ENCODE measurements around the gene PACRG.

The PACRG gene

GRCh38 chr6:163214259-163214658, 486.5 kb downstream of the PACRG start:
- Histone ChIP-seq H3K27me3 (ENCODE audit: low read length) (no peaks in the 10 kb centered on the region), H3K9ac (ENCODE audit: low read length) (no peak overlapping the region), H3K9me2 (replicated peaks; ENCODE audit: insufficient read depth, low read length) (no peaks in the 10 kb centered on the region), H3K36me3 (ENCODE audit: low read length) (no peaks in the 10 kb centered on the region), H3K4me2 (ENCODE audit: low read depth, low read length, poor library complexity, severe bottlenecking) (no peak overlapping the region), H3K27ac (ENCODE audit: low read depth, low read length) (no peak overlapping the region), H3K9me3 (ENCODE audit: insufficient read depth, low read length) (no peaks in the 10 kb centered on the region), H3K4me3 (ENCODE audit: insufficient read depth, low read length, poor library complexity, severe bottlenecking) (no peak overlapping the region), H2AFZ (ENCODE audit: low read depth, low read length, severe bottlenecking) (no peak overlapping the region), H3K79me2 (ENCODE audit: insufficient read depth, low read length) (no peaks in the 10 kb centered on the region), H4K20me1 (ENCODE audit: low read depth, low read length) (no peaks in the 10 kb centered on the region), H3F3A (ENCODE audit: insufficient read depth) (no peaks in the 10 kb centered on the region)
- TF ChIP-seq CTCF (IDR thresholded peaks at IDR 0.05; ENCODE audit: insufficient read depth, low read length, poor library complexity, severe bottlenecking) (no peak), EZH2phosphoT487 (conservative IDR thresholded peaks at IDR 0.05; ENCODE audit: low read length) (no peak)

- TF ChIP-seq CTCF (IDR thresholded peaks at IDR 0.05; ENCODE audit: insufficient read depth, low read length, poor library complexity, severe bottlenecking) (no peak), EZH2phosphoT487 (conservative IDR thresholded peaks at IDR 0.05; ENCODE audit: low read length) (no peak)
These were observed 490.7 kb downstream of the PACRG start for GRCh38 chr6:163218361-163218894.

GRCh38 chr6:163226181-163226835, 498.5 kb downstream of the PACRG start:
- Histone ChIP-seq H3K4me2 (ENCODE audit: low read depth, low read length, poor library complexity, severe bottlenecking) (no peak overlapping the region), H3K9ac (ENCODE audit: low read length) (no peak overlapping the region)
- TF ChIP-seq CTCF (IDR thresholded peaks at IDR 0.05; ENCODE audit: insufficient read depth, low read length, poor library complexity, severe bottlenecking), result no peak
- no peak for TF ChIP-seq EZH2phosphoT487 (conservative IDR thresholded peaks at IDR 0.05; ENCODE audit: low read length)

More at GRCh38 chr6:163218361-163218894, 490.7 kb downstream of the PACRG start:
- H3K79me2 ChIP-seq (ENCODE audit: insufficient read depth, low read length), result no peaks in the 10 kb centered on the region
- no peaks in the 10 kb centered on the region for H3K27me3 ChIP-seq (ENCODE audit: low read length)
- H3K4me3 ChIP-seq (ENCODE audit: insufficient read depth, low read length, poor library complexity, severe bottlenecking), result no peak overlapping the region
- no peak overlapping the region for H3K27ac ChIP-seq (ENCODE audit: low read depth, low read length)
- H3F3A ChIP-seq (ENCODE audit: insufficient read depth), result no peaks in the 10 kb centered on the region
- no peaks in the 10 kb centered on the region for H3K9me3 ChIP-seq (ENCODE audit: insufficient read depth, low read length)
- no peaks in the 10 kb centered on the region for H3K36me3 ChIP-seq (ENCODE audit: low read length)
- no peak overlapping the region for H2AFZ ChIP-seq (ENCODE audit: low read depth, low read length, severe bottlenecking)
- H3K4me2 ChIP-seq (ENCODE audit: low read depth, low read length, poor library complexity, severe bottlenecking), result no peak overlapping the region
- H3K9ac ChIP-seq (ENCODE audit: low read length), result no peak overlapping the region
- no peaks in the 10 kb centered on the region for H3K9me2 ChIP-seq (replicated peaks; ENCODE audit: insufficient read depth, low read length)
- no peaks in the 10 kb centered on the region for H4K20me1 ChIP-seq (ENCODE audit: low read depth, low read length)

More at GRCh38 chr6:163226181-163226835, 498.5 kb downstream of the PACRG start:
- no peaks in the 10 kb centered on the region for H4K20me1 ChIP-seq (ENCODE audit: low read depth, low read length)
- no peaks in the 10 kb centered on the region for H3F3A ChIP-seq (ENCODE audit: insufficient read depth)
- no peaks in the 10 kb centered on the region for H3K9me2 ChIP-seq (replicated peaks; ENCODE audit: insufficient read depth, low read length)
- no peak overlapping the region for H3K27ac ChIP-seq (ENCODE audit: low read depth, low read length)
- H3K79me2 ChIP-seq (ENCODE audit: insufficient read depth, low read length), result no peaks in the 10 kb centered on the region
- H3K9me3 ChIP-seq (ENCODE audit: insufficient read depth, low read length), result no peaks in the 10 kb centered on the region
- no peak overlapping the region for H3K4me3 ChIP-seq (ENCODE audit: insufficient read depth, low read length, poor library complexity, severe bottlenecking)
- H2AFZ ChIP-seq (ENCODE audit: low read depth, low read length, severe bottlenecking), result no peak overlapping the region
- H3K36me3 ChIP-seq (ENCODE audit: low read length), result no peaks in the 10 kb centered on the region
- no peaks in the 10 kb centered on the region for H3K27me3 ChIP-seq (ENCODE audit: low read length)
